ENCODE results near the gene AP3S2. TPM values are rescaled to one million over a fixed set of nuclear protein-coding genes. Genes with fewer than 3 reads are reported as not detected.
"Not testable (repeated sequence)": the region's sequence is repeated elsewhere in the genome, so short reads cannot be mapped to it uniquely, and the experiment has no call there.

The AP3S2 gene
- total RNA-seq (10 to 100 TPM; 24.1 to 37.8 (median 26.6) TPM), polyA plus RNA-seq (10 to 100 TPM; 33.5 to 88.5 (median 51.7) TPM)

DNA sequence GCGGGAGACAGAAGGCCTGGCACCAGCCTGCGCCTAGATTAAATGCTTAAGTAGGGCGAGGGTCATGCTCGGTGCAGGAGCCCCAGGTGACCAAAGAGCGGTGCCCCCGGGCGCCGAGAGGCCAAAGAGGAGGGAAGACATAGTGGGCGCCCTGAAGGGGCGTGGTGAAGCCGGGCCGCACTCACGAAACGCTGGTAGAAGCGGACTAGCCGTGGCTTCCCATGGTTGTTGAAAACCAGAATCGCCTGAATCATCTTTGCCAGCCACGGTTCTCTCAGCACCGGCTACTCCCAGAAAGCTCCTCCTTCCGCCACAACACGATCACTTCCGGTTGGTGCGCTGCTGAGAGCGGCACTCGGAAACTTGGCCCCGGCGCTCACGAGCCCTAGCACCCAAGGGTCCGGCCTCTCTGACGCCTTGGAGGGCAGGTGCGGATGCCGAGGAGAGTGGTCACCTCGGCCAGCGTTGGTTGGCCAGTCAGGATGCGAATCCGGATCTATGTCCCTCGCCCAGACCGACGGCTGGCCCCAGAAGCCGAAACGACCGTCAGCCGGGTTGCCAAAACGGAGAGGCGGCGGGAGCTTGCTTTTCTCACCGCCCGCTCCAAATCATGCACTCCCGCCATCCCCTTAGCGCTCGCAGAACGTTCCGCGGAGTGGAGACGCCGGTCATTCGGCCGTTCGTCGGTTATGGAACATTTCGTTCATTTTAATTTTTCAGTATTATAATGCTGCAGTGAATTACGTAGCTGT, at the start of gene AP3S2:
AP3S2 (minus strand) TSS at position 299 of the 752 bp plus-strand sequence; CDS start at position 254, 45 bp downstream.
- no peaks in the 10 kb centered on the region for H3K9me3 ChIP-seq
- peaks cover 0 to 1% (median 1%) of the 10 kb centered on the region in 4 donors for H3K36me3 ChIP-seq
- H3K27me3 ChIP-seq: no peaks in the 10 kb centered on the region
- H3K4me1 ChIP-seq: peaks cover 0 to 20% (median 15%) of the 10 kb centered on the region in 4 donors
- peak; percentile 96 for DNase-seq
- peak within 1 kb of the TSS; percentile 86 to 93 (median 90) for H3K27ac ChIP-seq
- WGBS, 2 donors: 0% methylated on average over 62 of the region's 62 CpGs
- H3K4me3 ChIP-seq: peak within 1 kb of the TSS; percentile 79 to 91 (median 80)
- TF ChIP-seq EP300 (IDR thresholded peaks at IDR 0.05) (no peak), POLR2AphosphoS5 (IDR thresholded peaks at IDR 0.05) (peak; percentile 71 to 87 (median 85)), POLR2A (IDR thresholded peaks at IDR 0.05) (peak; percentile 22)
- TF ChIP-seq, protein P1, sequence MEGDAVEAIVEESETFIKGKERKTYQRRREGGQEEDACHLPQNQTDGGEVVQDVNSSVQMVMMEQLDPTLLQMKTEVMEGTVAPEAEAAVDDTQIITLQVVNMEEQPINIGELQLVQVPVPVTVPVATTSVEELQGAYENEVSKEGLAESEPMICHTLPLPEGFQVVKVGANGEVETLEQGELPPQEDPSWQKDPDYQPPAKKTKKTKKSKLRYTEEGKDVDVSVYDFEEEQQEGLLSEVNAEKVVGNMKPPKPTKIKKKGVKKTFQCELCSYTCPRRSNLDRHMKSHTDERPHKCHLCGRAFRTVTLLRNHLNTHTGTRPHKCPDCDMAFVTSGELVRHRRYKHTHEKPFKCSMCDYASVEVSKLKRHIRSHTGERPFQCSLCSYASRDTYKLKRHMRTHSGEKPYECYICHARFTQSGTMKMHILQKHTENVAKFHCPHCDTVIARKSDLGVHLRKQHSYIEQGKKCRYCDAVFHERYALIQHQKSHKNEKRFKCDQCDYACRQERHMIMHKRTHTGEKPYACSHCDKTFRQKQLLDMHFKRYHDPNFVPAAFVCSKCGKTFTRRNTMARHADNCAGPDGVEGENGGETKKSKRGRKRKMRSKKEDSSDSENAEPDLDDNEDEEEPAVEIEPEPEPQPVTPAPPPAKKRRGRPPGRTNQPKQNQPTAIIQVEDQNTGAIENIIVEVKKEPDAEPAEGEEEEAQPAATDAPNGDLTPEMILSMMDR (IDR thresholded peaks at IDR 0.05): no peak
- intact Hi-C loops (cut with DNase I): loop anchor here (2.0 to 10.0 kb wide), 2 partner anchors 107 to 341 kb away; partner anchors contain the start of genes CIB1, GDPGP1 and ZNF710

DNA sequence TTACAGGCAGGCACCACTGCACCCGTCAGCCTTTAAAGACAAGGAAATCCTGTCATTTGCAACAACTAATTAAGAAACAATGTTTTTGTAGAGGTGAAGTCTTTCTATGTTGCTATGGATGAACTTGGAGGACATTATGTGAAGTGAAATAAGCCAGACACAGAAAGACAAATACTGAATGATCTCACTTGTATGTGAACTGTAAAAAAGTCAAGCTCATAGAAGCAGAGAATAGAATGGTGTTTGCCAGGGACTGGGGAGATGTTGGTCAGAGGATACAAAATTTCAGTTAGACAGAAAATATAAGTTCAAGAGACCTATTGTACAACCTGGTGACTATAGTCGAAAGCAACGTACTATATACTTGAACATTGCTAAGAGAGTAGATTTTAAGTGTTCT, 46.1 kb upstream of the AP3S2 start:
- intact Hi-C loops (cut with DNase I): no loop called here
- Histone ChIP-seq H3K27me3 (no peaks in the 10 kb centered on the region), H3K36me3 (no peaks in the 10 kb centered on the region), H3K9me3 (no peaks in the 10 kb centered on the region), H3K4me3 (no peak overlapping the region), H3K4me1 (peaks cover 0 to 5% (median 0%) of the 10 kb centered on the region in 4 donors), H3K27ac (peak overlapping the region in 1 of 4 donors; percentile 6)
- no peak for DNase-seq
- no peak for TF ChIP-seq POLR2A (IDR thresholded peaks at IDR 0.05)
- TF ChIP-seq POLR2AphosphoS5 (IDR thresholded peaks at IDR 0.05): no peak
- TF ChIP-seq, protein P1 (IDR thresholded peaks at IDR 0.05): no peak
- TF ChIP-seq EP300 (IDR thresholded peaks at IDR 0.05): no peak
- 84 to 89% methylated on average over 3 of the region's 3 CpGs for WGBS, 2 donors

DNA sequence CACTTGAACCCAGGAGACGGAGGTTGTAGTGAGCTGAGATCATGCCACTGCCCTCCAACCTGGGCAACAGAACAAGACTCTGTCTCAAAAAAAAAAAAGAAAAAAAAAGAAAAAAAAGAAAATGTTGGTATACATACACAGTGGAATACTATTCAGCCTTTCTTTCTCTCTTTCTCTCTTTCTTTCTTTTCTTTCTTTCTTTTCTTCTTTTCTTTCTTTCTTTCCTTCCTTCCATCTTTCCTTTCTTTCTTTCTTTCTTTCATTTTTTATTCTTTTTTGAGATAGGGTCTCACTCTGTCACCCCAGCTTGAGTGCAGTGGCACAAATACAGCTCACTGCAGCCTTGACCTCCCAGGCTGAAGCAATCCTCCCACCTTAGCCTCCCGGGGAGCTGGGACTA, 45.6 kb upstream of the AP3S2 start:
- peak overlapping the region in 1 of 4 donors; percentile 6 for H3K27ac ChIP-seq
- H3K4me1 ChIP-seq; H3K9me3 ChIP-seq; H3K4me3 ChIP-seq; DNase-seq; H3K27me3 ChIP-seq; intact Hi-C loops (cut with DNase I); H3K36me3 ChIP-seq: not testable (repeated sequence)
- 85 to 89% methylated on average over 2 of the region's 2 CpGs for WGBS, 2 donors

DNA sequence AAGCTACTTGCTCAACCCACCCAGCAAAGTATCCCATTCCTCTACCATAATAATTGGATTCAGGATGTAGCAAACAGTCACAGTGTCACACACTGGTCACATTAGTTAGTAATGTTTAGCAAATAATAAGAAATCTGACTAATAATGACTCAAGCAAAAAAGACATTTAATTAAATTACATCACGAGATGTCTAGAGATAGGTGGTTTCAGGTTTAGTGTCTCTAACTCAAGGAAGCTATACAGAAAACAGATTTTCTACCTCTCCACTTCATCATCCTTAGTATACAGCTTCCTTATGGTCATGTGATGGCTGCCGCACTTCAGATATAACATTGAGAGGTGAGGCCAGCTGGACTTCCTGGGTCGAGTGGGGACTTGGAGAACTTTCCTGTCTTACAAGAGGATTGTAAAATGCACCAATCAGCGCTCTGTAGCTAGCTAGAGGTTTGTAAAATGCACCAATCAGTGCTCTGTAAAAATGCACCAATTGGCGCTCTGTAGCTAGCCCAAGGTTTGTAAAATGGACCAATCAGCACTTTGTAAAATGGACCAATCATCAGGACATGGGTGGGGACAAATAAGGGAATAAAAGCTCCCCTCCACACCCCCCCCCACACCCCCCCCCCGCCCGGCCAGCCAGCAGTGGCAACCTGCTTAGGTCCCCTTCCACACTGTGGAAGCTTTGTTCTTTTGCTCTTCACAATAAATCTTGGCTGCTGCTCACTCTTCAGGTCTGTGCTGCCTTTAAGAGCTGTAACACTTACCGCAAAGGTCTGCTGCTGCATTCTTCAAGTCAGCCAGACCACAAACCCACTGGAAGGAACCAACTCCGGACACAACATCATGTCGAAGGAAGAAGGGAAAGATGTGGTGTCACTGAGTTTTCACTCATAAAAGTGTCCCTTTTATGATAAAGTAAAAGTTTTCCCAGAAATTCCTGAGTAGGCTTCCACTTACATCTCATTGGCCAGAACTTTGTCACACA, 43.9 kb upstream of the AP3S2 start:
- intact Hi-C loops (cut with DNase I): no loop called here
- Histone ChIP-seq H3K36me3 (no peaks in the 10 kb centered on the region), H3K4me1 (peaks cover 0 to 5% (median 0%) of the 10 kb centered on the region in 4 donors), H3K27ac (no peak overlapping the region), H3K9me3 (no peaks in the 10 kb centered on the region), H3K4me3 (no peak overlapping the region), H3K27me3 (no peaks in the 10 kb centered on the region)
- TF ChIP-seq EP300 (IDR thresholded peaks at IDR 0.05): no peak
- TF ChIP-seq POLR2AphosphoS5 (IDR thresholded peaks at IDR 0.05): no peak
- TF ChIP-seq, protein P1 (IDR thresholded peaks at IDR 0.05): no peak
- no peak for TF ChIP-seq POLR2A (IDR thresholded peaks at IDR 0.05)
- no peak for DNase-seq
- WGBS, 2 donors: 65 to 82% methylated on average over 10 of the region's 10 CpGs
